ENCODE measurements around the gene PPP1R11. TPM values are rescaled to one million over a fixed set of nuclear protein-coding genes. Genes with fewer than 3 reads are reported as not detected.

PPP1R11 gene
- total and polyA plus RNA-seq, 2 of the 4 experiments (the other 2 are of a cell fraction), result 15.6 to 46.0 TPM

- Histone ChIP-seq H3K18ac (ENCODE audit: low read depth, low read length) (no peak overlapping the region), H2BK120ac (ENCODE audit: low read depth, low read length) (no peak overlapping the region), H4K8ac (ENCODE audit: low read depth in 2 of 2, low read length in 2 of 2) (no peak overlapping the region), H2BK20ac (ENCODE audit: low read depth, low read length) (no peak overlapping the region), H3K4ac (ENCODE audit: low read depth, low read length) (no peak overlapping the region), H2AK9ac (replicated peaks; ENCODE audit: low read depth, low read length, poor library complexity) (no peak overlapping the region), H4K5ac (ENCODE audit: low read depth, low read length) (no peak overlapping the region), H3K79me1 (ENCODE audit: low read depth in 1 of 2, low read length in 2 of 2) (peaks cover 28 to 43% of the 10 kb centered on the region in 2 experiments), H3K9me1 (ENCODE audit: insufficient read depth, low read length) (peaks cover 5% of the 10 kb centered on the region), H3K27me3 (ENCODE audit: control insufficient read depth, insufficient read depth, low read length) (no peaks in the 10 kb centered on the region), H4K20me1 (ENCODE audit: insufficient read depth, low read length) (no peaks in the 10 kb centered on the region), H3K9me3 (ENCODE audit: control insufficient read depth, insufficient read depth, low read length) (no peaks in the 10 kb centered on the region), H3K4me1 (ENCODE audit: control insufficient read depth, insufficient read depth, low read length) (peaks cover 3% of the 10 kb centered on the region), H4K91ac (ENCODE audit: insufficient read depth, low read depth, low read length) (no peak overlapping the region), H2BK5ac (ENCODE audit: low read depth, low read length, poor library complexity, severe bottlenecking) (no peak overlapping the region), H3K36me3 (ENCODE audit: control insufficient read depth, insufficient read depth, low read length) (no peaks in the 10 kb centered on the region), H2AFZ (replicated peaks; ENCODE audit: low read length, poor library complexity) (no peak overlapping the region), H3K4me2 (ENCODE audit: low read depth, low read length) (no peak overlapping the region), H2AK5ac (ENCODE audit: low read depth, low read length) (no peak overlapping the region), H3K27ac (ENCODE audit: insufficient read depth, low read length) (no peak overlapping the region), H2BK15ac (ENCODE audit: low read depth, low read length) (no peak overlapping the region), H3K9ac (ENCODE audit: low read depth, low read length) (no peak overlapping the region), H3K4me3 (ENCODE audit: insufficient read depth, low read depth, low read length) (no peak overlapping the region), H3K23ac (ENCODE audit: low read depth, low read length) (no peak overlapping the region), H3K56ac (ENCODE audit: extremely low read depth, insufficient read depth, low read length) (no peak overlapping the region), H3K14ac (replicated peaks; ENCODE audit: low read depth, low read length) (no peak overlapping the region)
- WGBS, 2 experiments (ENCODE audit: extremely low coverage in 2 of 2, insufficient read length in 1 of 2), result no CpG with 5 or more reads among the region's 2 CpGs
- intact Hi-C loops (cut with micrococcal nuclease), result no loop called here
- no peak for TF ChIP-seq CTCF (conservative IDR thresholded peaks at IDR 0.05; ENCODE audit: low read depth, low read length)
- TF ChIP-seq MXI1 (IDR thresholded peaks at IDR 0.05; ENCODE audit: borderline replicate concordance, low read depth, low read length), result no peak
- TF ChIP-seq BHLHE40 (IDR thresholded peaks at IDR 0.05; ENCODE audit: low read depth, low read length), result no peak
- TF ChIP-seq FOS (IDR thresholded peaks at IDR 0.05; ENCODE audit: low read depth, low read length), result no peak
- TF ChIP-seq CEBPB (IDR thresholded peaks at IDR 0.05; ENCODE audit: low read depth, low read length), result no peak
- no peak for TF ChIP-seq RFX5 (IDR thresholded peaks at IDR 0.05; ENCODE audit: low read depth, low read length)
- no peak for TF ChIP-seq RAD21 (IDR thresholded peaks at IDR 0.05; ENCODE audit: low read length)
- TF ChIP-seq RCOR1 (IDR thresholded peaks at IDR 0.05; ENCODE audit: insufficient replicate concordance, low read length), result no peak
- no peak for TF ChIP-seq CHD1 (IDR thresholded peaks at IDR 0.05; ENCODE audit: low read depth, low read length)
- no peak for TF ChIP-seq USF2 (IDR thresholded peaks at IDR 0.05; ENCODE audit: low read depth, low read length)
- TF ChIP-seq SMC3 (IDR thresholded peaks at IDR 0.05; ENCODE audit: low read depth, low read length), result no peak
- ATAC-seq (ENCODE audit: low read depth), result no peak
- no peak for DNase-seq
- CTCF ChIA-PET, result no interaction called here
- in situ Hi-C loops (cut with MboI; ENCODE audit: low sequenced_read_pairs), result no loop called here
- POLR2A ChIA-PET (ENCODE audit: unreplicated experiment), result no interaction called here
- no TSS peak for BruUV-seq (replicated peaks)
- dilution Hi-C loops (cut with HindIII; ENCODE audit: low sequenced_read_pairs, unreplicated experiment), result no loop called here
These were observed 3.7 kb upstream of the PPP1R11 start for GRCh38 chr6:30063315-30063714.

Data from IMR-90 (cell line).